K562 (cell line): ENCODE measurements around the gene YOD1. TPM values are rescaled to one million over a fixed set of nuclear protein-coding genes. Genes with fewer than 3 reads are reported as not detected.

Experiments
- CBX2 ChIP-seq: fragments of 200-600 bp; sonication (generic); IDR thresholded peaks from one replicate; pipeline ENCODE4 v1.6.1; 2012; ENCODE audit warnings: mild to moderate bottlenecking, low read length, inconsistent platforms; ENCODE audit not compliant: insufficient read depth, poor library complexity, severe bottlenecking
- CEBPG ChIP-seq, 3 experiments: fragments of 200-800 bp in 1 of 3; sonication (Bioruptor generic) in 1 of 3; sonication (generic) in 1 of 3; formaldehyde crosslinking in 1 of 3; IDR thresholded peaks in 2 of 3; conservative IDR thresholded peaks in 1 of 3; 2 replicates each; pipeline versions ENCODE4 v1.6.1 to v1.8.0; 2016 to 2022; ENCODE audit warnings: missing compliant biosample characterization in 2 of 3, missing genetic modification characterization in 2 of 3, mild to moderate bottlenecking in 1 of 3, missing genetic modification reagents in 1 of 3
- EGR1 ChIP-seq: fragments of 450-650 bp; conservative IDR thresholded peaks from 2 replicates; pipeline ENCODE4 v1.6.1; 2017; ENCODE audit warnings: mild to moderate bottlenecking
- GATAD2B ChIP-seq: fragments of 450-650 bp; IDR thresholded peaks from 2 replicates; pipeline ENCODE4 v1.6.1; 2017; ENCODE audit warnings: mild to moderate bottlenecking, borderline replicate concordance
- HDAC2 ChIP-seq: fragments of 450-650 bp; IDR thresholded peaks from 2 replicates; pipeline ENCODE4 v1.6.1; 2016; ENCODE audit warnings: mild to moderate bottlenecking
- NKRF ChIP-seq: fragments of 450-650 bp; IDR thresholded peaks from 2 replicates; pipeline ENCODE4 v1.6.1; 2016; ENCODE audit warnings: borderline replicate concordance
- RBM34 ChIP-seq: fragments of 200-400 bp; formaldehyde crosslinking; IDR thresholded peaks from 2 replicates; pipeline ENCODE4 v1.6.1; 2018; ENCODE audit warnings: low read length, borderline replicate concordance; ENCODE audit not compliant: insufficient read depth
- TEAD1 ChIP-seq, 2 experiments: fragments of 450-650 bp in 1 of 2; sonication (generic) in 1 of 2; formaldehyde crosslinking; IDR thresholded peaks; 2 replicates each; pipeline versions ENCODE4 v1.4.0 to v1.8.0; 2020 to 2022; ENCODE audit warnings: mild to moderate bottlenecking in 2 of 2, missing genetic modification reagents in 1 of 2
- ZBTB40 ChIP-seq, 2 experiments: fragments of 450-650 bp in 1 of 2; sonication (generic) in 1 of 2; formaldehyde crosslinking in 1 of 2; IDR thresholded peaks; 2 replicates each; pipeline versions ENCODE4 v1.7.1 to v1.9.0; 2016 to 2022; ENCODE audit warnings: inconsistent platforms in 1 of 2, mild to moderate bottlenecking in 1 of 2, missing genetic modification reagents in 1 of 2
- ZBTB43 ChIP-seq: sonication (generic); formaldehyde crosslinking; IDR thresholded peaks from 2 replicates; pipeline ENCODE4 v1.8.0; 2023; ENCODE audit warnings: mild to moderate bottlenecking, missing genetic modification reagents
- ZNF316 ChIP-seq: fragments of 450-650 bp; IDR thresholded peaks from 2 replicates; pipeline ENCODE4 v1.6.1; 2016
- polyA plus RNA-seq, 8 experiments: library from polyadenylated mRNA; depleted of rRNA in 4 of 8; stranded (reverse) in 5 of 8; unstranded in 3 of 8; fragments of >200 nt; fragmentation: Nextera tagmentation in 2 of 8; fragmentation: Illumina TruSeq in 1 of 8; extraction: Ambion mirVana in 2 of 8; extraction: Trizol in 1 of 8; gene quantifications; 2 replicates each; pipeline versions ENCODE4 v1.2.1 to v1.2.3, GENCODE V29; 2011 to 2014; ENCODE audit warnings: inconsistent platforms in 1 of 8, missing spikeins in 1 of 8
- total RNA-seq, 7 experiments: library from RNA; depleted of rRNA in 6 of 7; stranded (reverse); fragments of >200 nt in 6 of 7; fragmentation: Illumina TruSeq in 2 of 7; extraction: Trizol in 2 of 7; gene quantifications; 2 replicates each; pipeline versions ENCODE4 v1.2.1 to v1.2.3, GENCODE V29; 2011 to 2021; ENCODE audit warnings: low replicate concordance in 1 of 7

The YOD1 gene
- total and polyA plus RNA-seq, 9 of the 15 experiments (the other 6 are each of a cell fraction or from before 2014, with no cell fraction given), result 18.2 to 78.1 (median 46.9) TPM

GRCh38 chr1:207052911-207053769 lies 2.1 kb upstream of the YOD1 start, which contains the start of gene PFKFB2 (continued):
- TF ChIP-seq ZBTB40 (IDR thresholded peaks at IDR 0.05), result no peak
- TF ChIP-seq ZBTB40 (CRISPR knock-in tag; IDR thresholded peaks at IDR 0.05), result no peak
- TF ChIP-seq ZNF316, result no peak
- TF ChIP-seq ZBTB43 (CRISPR knock-in tag), result 0 out of 2 replicates have a peak, but pooled peaks have one; percentile 50
- TF ChIP-seq CBX2, result no peak
- peak; percentile 76 for TF ChIP-seq NKRF
- no peak for TF ChIP-seq RBM34
- no peak for TF ChIP-seq GATAD2B
- peak in 1 of 2 experiments; percentile 28; a peak in 1 of 4 replicates for TF ChIP-seq TEAD1 (CRISPR knock-in tag; IDR thresholded peaks at IDR 0.05)
- TF ChIP-seq CEBPG (CRISPR knock-in tag; IDR thresholded peaks at IDR 0.05), result no peak
- 0 out of 4 replicates have a peak, but pooled peaks of 1 of the 2 experiments have one; percentile 5 for TF ChIP-seq CEBPG (tag; conservative IDR thresholded peaks at IDR 0.05 in 1 of 2, IDR thresholded peaks at IDR 0.05 in 1 of 2)
- peak; percentile 73; the same call in 1 of the 2 replicates for TF ChIP-seq HDAC2
- peak; percentile 66 for TF ChIP-seq EGR1
